DMS 273 treated with DMSO at 0.1 percent for 48 hours (cell line): ENCODE measurements around the gene VSNL1.

Source experiments
- DNase-seq: peaks from one replicate; lab custom pipeline; 2025; lab: John Stamatoyannopoulos, UW

VSNL1 gene

GRCh38 chr2:17540093-17540812, at the start of gene VSNL1:
Gene VSNL1 (plus strand): TSS chr2:17540696. CDS start chr2:17592075, 51,379 bp downstream.
- DNase-seq: peak; percentile 50

GRCh38 chr2:17495590-17495989, 44.9 kb upstream of the VSNL1 start:
- no peak for DNase-seq

DNA sequence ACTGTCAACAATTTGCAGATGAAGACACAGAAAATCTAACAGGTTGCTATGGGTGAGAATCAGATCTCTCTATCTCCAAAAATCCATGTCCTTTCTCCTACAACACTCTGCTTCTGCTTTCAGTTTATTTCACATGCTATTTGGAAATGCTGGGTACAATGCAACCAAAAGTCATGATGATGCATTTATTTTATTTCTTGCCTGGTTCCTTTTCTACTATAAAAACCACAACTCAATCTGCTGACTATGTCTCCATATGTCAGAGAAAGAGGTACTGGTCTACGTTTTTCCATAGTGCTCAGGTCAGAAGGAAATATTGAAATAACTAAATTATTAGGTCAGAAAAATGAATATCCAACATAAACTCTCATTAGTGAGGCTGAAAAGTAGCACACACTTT, 42.8 kb upstream of the VSNL1 start:
- no peak for DNase-seq

DNA sequence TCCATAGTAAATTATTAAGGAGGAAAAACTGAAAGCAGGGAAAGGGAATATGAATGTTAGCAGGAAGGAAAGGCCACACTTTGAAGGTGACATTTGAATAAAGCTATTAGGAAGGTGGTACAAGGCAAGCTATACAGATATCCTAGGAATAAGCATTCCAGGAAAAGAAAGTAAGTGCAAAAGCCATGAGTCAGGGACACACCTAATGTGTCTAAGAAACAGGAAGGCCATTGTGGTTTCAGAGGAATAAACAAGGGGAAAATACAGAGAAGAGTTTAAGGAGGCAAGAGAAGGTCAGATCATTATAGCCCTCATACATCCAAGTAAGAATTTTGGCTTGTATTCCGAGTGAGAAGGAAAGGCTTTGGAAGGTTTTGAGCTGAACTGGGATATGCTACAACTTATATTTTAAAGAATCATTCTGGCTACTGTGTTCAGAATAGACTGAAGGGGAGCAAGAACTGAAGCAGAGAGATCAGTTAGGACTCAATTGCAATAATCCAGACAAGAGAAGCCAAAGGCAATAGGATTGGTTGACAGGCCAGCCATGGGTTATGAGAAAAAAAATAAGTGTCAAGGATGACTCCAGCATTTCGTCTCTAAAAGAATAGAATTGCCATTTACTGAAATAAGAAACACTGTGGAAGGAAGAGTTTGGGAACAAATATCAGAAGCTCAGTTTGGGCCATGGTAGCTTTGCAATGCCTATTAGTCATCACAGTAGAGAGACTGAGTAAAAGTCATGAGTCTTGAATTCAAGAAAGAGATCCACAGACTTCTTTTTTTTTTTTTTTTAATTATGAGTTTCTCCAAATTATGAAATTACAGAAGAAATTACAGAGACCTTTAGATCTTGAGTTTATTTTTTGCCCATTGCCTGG, 33.5 kb upstream of the VSNL1 start:
- no peak for DNase-seq

DNA sequence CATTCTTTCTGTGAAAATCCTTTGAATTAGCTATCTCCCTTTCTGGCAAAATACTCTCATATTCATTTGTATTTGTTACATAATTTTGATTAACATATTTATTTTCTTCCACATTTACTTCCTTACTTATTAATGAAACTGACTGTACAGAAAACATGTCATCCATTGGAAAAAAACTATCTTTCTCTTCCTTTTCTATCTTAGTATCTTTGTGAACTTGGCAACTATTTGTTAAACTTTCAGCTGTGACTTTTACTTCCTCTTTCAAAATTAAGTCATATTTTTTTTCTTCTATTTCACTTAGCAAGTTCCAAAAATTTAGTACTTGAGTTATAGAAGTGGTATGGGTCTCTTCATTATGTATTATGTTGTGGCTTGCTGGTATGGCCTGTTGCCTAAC, 24.8 kb upstream of the VSNL1 start:
- DNase-seq: no peak

- DNase-seq: no peak
Observed at GRCh38 chr2:17517481-17518211, 22.9 kb upstream of the VSNL1 start.

GRCh38 chr2:17518212-17519154, 22.0 kb upstream of the VSNL1 start, which contains the start of gene RAD51AP2:
Gene RAD51AP2 (minus strand): TSS chr2:17518440. CDS start chr2:17518415, 25 bp downstream.
- no peak for DNase-seq

GRCh38 chr2:17519486-17519885, 21.0 kb upstream of the VSNL1 start:
- DNase-seq: no peak

- no peak for DNase-seq
Observed at GRCh38 chr2:17520761-17521160, 19.7 kb upstream of the VSNL1 start.

DNA sequence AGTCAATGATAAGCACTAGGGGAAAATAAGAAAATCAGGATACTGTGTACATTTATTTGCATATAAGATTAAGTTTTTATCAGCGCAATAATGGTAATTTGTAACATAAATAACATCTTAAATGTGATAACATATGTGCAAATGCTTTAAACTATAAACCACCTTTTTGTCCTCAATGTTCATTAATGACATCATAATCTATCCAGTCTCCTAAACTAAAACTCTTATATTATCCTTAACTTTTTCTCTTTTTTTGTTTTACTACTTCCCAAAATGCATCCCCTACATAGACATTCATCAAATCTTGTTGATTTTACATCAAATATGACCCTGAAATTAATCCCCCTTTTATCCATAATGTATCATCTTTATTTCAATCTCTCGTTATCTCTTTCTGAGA, 18.9 kb upstream of the VSNL1 start:
- DNase-seq: no peak

- DNase-seq: no peak
Observed at GRCh38 chr2:17522303-17522702, 18.2 kb upstream of the VSNL1 start.

DNA sequence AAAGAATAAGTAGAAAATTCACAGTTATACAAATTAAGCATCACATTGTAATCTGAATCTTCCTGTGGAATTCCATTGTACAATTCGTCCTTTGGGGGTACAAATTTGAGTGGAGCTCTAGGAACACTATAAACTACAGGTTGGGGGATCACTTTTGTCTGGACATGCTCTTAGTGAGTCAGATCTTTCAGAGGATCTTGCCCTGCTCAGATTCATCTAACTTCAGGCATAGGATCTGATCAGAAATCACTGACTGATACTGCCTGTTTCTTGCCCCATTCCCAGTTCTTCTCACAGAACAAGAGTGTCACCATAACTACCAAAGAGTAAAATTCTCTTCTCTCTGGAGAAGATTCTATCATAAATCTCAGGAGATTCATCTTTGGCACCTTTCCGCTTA, 10.7 kb upstream of the VSNL1 start:
- DNase-seq: no peak

DNA sequence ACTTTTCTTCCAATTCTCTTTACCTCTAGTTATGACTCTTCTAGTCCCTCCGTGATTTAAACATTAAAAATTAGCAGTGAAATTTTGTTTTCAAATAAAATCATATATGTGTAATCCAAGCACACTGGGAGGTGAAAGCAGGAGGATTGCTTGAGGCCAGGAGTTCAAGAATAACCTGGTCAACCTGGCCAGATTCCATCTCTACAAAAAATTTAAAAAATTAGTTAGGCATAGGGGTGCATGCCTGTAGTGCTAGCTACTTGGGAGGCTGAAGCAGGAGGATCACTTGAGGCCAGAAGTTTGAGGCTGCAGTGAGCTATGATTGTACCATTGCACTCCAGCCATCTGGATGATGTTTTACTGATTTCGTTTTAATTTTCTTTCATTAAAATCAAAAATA, 7.0 kb upstream of the VSNL1 start:
- no peak for DNase-seq

DNA sequence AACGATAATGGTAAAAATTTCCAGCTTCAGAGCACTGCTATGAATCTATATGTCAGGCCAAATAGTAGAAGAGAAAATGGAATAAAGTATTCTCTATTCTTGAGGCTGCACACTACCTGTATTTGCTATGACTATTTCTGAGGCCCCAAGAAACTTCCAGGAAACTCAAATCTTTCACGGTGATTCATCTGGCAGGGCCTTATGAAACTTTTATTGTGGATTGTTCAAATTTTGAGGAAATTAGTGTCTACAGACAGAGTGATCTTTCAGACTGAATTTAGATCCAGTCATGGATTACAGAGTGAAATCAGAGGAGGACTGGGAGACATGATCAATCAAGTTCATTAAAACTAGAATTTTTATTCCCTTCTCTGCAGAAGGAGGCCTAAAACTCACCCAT, 4.1 kb upstream of the VSNL1 start:
- DNase-seq: no peak

- DNase-seq: no peak
Observed at GRCh38 chr2:17538022-17538843, 2.3 kb upstream of the VSNL1 start.

GRCh38 chr2:17538844-17539554, 1.5 kb upstream of the VSNL1 start:
- peak; percentile 29 for DNase-seq

DNA sequence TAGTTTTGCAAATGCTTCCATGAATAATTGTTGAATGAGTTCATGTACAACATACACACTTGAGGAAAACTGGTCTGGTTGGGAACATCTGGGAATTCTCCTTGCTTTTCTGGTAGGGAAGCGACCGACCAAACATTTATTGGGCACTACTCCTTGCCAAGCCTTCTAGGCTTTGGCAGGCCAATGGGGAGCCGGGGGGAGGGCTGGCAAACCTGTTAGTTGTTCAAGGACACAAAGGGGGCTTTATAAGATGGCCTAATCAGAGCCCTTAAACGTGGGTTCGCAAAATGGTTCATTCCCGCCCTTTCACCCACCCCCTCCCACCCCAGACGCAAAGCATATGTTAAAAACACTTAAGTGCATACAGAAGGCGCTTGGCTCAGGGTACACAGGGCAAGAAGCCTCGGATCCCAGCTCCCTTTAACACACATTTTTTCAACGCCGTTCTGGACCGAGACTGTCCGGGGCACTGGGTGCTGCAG, 844 bp upstream of the VSNL1 start:
- DNase-seq: no peak

DNA sequence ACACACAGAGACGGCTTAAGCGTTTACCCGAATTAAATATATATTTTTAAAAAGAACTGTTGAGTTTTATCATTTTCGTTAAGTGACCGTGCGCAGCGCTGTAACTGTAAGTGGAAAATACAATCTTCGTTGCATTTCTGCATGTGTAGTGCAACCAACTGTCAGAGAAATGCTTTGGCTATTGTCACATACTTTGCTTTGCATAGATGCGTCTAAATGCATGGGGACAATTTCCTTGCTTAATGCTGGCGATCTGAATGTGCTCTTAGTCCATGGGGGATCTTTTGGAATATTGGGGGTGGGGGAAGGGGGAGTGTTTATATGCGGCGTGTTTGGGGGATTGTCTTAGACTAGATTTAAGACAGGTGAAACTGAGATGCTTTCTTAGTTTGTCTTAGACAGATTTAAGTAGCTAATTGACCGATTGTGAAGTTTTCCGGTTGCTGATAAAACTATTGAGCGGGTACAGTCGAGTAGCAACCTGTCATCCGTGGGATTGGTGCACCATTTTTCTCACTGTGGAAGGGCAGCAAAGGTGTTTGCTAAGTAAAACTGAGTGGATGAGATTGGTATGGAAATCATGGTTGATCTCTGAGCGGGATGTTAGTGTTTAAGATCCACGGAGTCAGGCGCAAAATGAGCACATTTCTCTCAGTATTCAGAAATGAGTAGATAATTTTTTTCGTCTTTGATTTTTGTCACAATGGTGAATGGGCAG, 476 bp downstream of the VSNL1 start:
- DNase-seq: no peak

- no peak for DNase-seq
Observed at GRCh38 chr2:17541531-17541950, 1.0 kb downstream of the VSNL1 start.
